Activated T-cell treated with anti-CD3 and anti-CD28 coated beads for 48 hours (primary cell): Measurements from ENCODE around the gene ACSF3.
A peak's percentile ranks its signal among the peaks of the same experiment; 100 is the strongest.

Source experiments
- DNase-seq: peaks from one replicate; pipeline ENCODE4 v3.0.0-alpha.2; 2020; ENCODE audit warnings: low read depth

ACSF3 gene

DNA sequence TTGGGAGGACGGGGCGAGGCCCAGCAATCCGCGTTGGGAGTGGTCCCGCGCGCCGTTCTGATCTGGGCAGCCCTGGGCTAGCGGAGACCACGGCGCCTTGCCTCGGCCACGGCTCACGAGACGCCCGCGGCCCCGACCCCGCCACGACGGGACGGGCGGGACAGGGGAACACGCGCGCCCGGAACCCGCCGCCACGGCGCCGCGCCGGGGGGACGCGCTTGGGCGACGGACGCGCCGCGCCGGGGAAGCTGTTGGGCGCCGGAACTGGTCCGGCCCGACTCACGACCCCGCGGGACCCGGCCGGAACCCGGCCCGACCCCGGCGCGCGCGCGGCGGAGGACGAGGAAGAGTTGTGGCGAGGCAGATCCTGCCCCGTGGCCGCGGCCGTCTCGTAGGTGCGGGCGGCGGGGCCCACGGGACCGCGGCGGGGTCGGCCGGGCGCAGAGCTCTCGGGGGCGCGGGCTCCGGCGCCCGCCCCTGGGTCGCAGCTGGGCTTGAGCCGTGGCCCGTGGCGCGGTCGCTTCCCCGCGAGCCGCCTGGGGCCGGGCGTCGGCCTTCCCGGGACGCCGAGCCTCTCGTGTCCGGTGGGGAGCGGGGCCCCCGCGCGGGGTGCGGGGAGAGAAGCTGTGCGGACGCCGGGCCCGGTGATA, at the start of gene ACSF3:
TSS of gene ACSF3 (plus strand) at position 251 of the 650 bp plus-strand sequence. CDS start 6,830 bp downstream, outside the sequence.
- peak; percentile 76 for DNase-seq

DNA sequence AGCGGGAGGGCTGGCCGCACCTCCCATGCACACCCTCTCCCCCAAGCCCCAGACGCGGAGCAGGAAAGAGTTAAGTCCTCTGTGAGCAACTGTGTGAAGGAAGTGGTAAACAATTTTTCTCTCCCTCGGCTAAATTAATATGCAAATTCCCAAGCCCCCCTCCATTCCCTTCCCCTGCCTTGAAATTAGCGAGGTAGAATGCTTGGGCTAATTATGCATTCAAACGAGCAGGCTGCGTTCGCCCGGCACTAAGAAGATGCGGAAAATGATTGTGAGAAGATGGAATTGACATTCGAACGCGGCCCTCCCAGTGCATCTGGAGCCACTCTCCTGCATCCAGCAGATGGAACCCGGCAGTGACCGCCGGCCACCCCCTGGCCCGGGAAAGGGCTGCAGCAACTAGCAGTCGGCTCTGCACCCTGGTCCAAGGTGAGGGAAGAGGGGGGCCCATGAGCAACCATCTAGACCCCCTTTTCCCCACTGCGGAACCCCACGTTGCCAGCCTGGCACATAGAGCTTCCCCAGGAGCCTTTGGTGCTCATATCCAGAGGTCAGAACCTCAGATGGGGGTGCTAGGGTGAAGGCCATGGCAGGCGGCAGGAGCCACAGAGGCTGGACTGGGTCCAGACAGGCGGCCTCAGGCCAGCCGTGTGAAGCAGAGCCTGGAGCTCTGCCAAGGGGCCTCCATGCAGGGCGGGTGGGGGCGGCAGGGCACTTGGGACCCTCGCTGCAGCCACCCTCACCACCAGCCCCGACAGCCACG, 49.1 kb upstream of the ACSF3 start:
- DNase-seq = no peak

DNA sequence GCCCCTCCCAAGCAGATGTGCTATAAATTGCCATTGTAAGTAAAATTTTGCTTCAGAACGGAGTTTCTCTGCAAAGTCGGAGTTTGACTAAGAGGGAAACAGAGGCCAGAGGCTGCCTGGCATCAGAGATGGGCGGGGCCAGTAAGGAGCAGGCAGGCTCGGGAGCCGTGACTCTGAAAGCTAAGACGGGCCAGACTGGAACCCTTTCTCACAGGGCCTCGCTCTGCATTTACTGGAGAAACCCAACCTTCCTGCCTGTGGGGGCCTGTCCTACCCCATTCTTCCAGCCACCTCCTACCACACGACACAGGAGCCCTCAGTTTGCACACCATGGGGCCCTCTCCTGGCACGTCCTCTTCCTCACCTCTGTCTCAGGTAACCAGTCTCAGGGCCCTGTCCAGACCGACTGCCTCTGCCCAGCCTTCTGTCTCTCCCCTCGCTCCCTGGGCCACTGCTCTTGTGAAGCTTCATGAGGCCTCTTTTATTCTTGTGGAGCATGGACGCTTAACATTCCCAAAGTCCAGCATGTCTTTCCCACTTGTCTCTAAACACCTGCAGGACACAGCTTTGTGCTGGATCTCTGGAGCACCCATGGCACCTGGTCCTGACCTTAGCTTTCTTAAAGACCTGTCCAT, 48.4 kb upstream of the ACSF3 start:
- no peak for DNase-seq

DNA sequence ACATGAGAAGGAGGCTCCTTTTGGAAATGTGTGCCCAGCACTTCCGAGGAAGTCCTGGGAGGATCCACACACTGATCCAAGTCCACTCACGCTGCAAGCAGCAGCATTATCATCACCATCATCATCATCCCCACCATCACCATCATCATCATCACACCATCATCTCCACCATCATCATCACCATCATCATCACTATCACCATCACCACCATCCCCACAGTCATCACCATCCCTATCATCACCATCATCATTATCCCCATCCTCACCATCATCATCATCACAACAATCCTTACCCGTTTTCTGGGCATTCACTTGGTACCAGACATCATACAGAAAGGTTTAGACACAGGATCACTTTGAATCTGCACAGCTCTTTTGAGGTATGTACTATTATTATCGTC, 47.8 kb upstream of the ACSF3 start:
- DNase-seq = no peak

DNA sequence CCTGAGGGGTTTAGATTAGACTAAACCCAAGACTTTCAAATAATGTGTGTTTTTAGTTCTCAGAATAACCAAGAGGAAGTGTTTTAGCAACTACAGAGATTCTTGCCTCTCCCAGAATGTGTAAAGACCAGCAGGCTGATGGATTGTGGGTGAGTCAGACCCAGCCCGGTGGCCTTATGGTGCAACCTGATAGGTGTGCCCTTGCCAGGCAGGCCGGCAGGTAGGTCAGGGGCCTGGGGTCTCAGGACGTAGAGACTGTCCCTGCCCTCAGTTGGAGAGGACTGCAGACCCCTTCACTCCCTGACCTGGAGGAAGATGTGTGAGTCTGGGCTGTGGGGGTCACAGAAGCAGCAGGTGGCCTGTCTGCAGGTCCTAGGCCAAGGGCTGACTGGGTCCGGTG, 47.2 kb upstream of the ACSF3 start:
- no peak for DNase-seq

DNA sequence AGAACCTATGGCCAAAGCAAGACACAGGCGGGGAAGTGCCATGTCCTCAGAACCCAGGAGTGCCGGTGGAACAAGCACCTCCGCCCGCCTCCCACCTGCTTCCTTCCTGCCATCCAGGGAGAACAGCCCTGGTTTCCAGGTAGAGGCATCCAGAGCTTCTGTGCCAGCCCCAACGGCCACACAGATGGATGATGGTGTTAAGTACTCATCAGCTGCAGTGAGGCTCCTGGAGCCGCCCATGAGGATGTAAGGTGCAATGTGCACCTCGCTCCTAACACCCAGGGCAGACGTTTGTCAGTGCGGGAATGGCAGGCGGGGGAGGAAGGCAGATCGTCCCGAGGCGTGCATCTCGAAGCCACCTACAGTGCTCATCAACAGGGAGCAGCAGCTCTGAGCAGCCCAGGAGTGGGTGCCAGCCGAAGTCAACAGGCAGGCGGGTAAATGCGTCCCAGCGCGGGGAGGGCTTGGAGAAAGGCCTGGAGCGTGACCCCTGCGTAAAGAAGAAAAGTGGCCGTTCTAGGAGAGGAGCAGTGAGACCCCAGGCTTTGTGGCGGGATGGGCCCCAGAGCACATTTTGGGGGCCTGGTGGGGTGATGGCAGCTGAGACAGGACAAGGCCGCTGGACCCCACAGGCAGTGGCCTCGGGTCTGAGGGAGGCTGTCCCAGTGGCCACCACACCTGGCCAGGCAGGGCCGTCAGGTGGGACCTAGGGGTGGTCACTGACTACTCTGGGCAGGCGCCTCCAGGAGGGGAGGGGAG, 46.1 kb upstream of the ACSF3 start:
- DNase-seq = no peak

DNA sequence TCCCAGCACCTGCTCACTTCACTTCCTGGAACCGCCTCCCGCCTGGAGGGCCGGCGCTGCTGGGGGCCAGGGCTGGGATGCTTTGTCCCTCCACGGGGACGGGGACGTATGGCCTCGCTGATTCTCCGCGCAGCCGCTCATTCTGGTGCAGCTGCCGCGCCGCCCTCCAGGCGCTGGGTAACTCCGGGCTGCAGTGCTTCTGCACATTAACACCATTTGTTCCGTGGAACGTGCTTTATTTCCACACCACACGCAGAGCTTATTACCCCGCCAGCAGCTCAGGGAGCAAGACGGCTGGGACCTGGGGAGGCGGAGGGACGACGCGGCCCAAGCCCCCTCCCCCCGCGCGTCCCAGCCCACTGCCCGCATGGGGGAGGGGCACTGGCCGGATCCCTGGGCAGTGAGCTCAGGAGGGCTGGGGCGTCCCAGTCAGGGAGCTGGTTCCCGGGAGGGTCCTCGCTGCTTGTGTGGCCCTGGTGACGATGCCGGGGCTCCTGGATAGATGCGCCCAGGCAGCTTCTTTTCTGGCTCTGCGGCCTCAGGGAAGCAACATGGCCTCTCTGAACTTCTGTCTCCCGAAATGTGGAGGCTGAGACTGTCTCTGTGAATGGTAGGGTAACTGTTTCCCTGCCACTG, 45.4 kb upstream of the ACSF3 start:
- no peak for DNase-seq

DNA sequence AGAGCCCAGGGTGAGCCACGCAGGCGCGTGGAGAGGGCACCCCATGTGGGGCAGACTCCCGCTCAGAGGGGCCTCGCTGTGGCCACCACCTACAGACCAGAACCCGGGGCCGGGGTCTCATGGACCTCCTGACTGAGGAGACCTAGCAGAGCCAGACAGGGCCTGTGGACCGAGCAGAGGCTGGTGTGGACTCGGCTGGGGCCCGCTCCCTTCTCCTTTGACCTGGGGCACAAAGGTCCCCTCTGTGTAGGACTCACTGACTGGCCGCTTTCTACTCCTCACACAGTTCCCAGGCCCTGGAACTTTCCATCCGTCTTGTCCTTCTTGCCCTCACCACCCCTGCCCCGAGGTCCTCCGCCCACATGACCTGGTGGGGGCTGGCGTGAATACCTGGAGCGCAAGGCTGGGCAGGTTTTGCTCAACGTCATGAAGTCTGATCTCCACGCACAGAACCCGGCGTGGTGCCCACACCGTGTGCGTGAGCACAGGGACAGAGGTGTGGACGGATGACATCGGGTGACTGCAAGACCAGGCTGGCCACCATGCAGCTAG, 44.7 kb upstream of the ACSF3 start:
- DNase-seq = no peak

DNA sequence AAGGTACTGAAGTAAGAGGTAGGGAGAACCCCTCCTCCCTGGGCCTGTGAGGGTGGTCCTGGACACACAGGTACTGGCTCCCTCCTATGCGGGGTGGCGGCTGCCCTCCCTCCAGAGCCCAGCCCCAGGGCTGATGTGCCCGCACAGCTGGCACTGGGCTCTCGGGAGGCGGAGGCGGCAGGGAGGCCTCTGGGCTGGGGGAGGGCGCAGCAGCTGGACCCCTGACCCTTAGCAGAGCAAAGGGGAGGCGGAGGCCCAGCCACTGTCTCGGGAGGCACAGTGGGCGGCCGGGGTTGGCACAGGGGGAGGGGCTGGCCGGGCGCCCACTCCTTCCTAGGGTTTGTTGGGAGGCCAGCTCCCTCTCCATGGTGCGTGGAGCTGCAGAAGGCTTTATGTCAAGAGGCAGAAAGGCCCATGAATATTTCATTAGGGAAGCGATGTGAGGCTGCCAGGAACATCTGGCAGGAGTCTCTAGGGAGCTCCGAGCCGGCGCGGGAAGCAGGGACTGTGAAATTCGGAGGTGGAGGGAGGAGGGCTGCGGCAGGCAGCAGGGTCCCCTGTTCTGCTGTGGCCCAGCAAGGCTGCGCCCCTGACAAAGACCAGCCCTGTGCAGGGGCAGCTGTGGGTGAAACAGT, 44.1 kb upstream of the ACSF3 start:
- no peak for DNase-seq

DNA sequence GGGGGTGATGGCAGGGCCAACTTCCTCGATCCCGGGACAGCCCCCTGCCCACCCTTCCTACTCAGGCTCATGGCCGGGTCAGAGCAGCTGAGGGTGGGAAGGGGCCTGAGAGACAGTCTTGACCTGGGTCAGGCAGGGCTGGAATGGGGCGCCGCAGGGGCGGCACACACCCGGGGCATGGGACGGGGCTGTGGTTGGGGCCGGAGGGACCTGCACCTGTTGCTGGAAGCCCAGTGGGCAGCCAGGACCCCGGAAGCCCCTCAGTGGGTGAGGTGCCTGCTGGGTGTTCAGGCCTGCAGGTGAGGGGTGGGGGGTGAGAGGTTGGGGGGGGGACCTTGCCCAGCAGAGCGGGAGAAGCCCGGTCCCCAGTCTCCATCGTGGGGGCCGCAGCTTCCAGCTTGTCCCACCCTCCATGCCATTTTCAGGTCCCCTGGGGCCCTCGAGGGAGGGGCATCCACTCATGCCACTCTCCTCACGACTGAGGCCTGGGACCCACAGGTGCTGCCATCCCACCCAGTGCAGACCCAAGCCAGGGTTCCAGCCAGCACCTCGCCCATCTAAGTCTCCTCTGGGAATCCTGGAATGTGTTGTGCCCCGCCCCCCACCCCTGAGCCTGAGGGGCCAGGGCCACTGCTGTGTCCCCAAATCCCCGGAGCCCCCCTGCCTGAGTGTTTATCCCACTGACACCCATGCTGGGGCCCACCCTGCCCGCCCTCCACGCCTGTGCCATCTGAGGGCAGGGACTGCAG, 43.4 kb upstream of the ACSF3 start:
- no peak for DNase-seq

DNA sequence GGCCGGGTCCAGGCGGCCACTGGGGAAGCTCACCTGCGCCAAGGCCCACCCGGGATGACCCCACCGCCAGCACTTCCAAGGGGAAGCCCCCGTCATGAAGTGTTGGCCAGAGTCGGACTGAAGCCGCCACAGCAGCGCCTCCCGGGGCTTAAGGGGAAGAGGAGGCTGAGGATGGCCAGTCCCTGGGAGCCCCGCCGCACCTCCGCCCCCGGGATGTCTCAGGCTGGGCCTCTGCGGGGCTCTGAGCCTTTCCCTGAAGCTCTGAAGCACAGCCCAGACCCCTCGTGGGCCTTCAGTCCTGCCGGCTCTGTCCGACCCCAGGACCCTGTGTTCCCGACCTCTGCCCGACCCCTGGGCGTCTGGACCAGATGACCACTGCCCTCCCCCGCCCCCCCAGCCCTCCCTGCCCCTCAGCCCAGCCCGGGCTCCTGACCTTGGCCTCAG, 42.8 kb upstream of the ACSF3 start:
- no peak for DNase-seq

DNA sequence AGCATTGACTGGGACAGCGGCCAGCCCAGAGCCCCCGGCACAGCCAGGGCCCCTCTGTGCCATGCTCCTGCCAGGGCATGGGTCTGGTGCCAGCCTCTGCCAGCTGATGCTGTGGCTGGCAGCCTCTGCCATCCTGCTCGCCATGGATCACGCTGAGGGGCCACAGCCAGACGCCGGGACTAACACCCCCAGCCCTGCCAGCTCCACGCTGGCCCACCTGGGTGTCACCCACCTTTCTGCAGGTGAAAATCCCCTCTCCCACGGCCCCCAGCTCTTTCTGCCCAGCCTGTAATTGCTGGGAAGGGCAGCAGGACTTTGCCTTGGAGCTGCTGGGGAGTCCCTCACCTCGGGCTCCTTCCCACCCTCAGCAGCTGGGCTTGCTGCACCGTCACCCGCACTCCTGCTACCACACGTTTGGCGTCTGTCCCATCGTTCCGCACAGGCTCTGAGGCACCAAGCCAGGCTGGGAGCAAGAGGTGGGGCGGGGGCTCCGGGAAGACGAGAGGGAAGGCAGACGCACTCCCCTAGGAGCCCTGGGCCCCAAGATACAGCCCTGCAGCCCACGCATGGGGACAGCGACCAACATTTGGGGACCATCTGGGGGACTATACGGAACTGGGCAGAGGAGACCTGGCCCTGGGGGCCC, 42.0 kb upstream of the ACSF3 start:
- no peak for DNase-seq

DNA sequence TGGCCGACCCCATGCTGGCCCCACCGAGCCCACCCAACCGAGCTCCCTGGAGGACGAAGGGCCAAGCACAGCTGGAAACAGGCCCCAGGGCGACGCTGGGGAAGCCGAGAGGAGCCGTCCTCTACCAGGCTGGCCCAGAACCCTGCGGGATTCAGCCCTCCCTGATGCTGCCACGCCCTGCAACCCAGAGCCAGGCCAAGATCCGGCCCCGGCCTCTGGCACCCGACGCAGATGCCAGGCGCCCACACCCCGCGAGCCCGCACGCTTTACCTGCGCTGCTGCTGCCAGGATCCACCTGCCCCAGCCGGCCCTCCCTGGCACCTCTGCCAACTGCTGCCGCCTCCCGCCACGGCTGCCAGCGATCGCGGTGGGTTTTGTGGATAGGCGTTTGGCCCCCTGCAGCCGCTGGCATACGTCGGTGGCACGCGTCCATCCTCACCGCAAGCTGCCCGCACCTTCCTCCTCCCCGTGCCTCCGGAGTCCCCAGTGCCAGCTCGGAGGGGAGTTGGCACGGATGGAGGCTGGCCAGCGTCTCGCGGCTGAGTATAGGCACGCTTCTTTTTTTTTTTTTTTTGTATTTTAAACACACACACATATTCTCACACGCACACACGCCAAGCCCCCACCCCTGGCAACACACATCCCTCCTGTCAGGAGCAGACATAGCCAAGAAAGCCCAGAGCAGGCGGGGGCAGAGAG, 41.3 kb upstream of the ACSF3 start:
- DNase-seq = no peak

DNA sequence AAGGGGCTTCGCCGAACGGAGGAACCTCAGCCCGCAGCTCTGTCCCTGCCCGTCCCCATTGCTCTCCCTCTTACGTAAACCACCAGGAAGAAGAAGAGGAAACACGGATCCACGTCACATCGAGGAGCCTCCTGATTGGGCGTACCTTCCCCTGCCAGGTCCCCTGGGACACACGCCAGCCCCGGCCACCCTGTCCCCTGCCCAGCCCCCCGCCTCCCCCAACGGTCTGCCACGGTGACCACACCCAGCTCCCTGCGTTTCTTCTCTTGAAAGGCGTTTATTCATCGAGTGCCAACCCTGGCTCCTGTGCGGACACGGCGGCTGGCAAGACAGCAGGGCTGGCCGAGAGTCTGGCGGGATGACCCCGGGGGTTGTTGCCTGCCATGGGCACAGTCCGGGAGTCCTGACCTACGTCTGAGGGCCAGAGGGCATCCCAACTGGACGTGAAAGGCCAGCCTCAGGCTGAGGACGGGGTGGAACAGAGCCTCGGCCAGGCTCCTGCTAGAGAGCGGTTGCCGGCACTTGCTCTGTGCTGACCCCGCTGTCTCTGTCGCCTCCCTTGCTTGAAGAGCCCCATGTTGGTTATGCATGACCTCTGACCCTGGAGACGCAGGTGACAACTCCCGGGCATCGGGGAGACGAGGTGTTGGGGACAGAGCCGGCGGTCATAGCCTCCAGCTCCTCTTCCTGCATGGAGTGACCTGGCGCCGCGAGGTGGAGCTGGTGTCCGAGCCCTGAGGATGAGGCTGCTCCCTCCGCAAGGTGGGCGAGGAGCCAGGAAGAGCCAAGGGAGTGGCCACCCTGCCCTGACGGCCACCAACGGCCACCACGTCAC, 40.5 kb upstream of the ACSF3 start:
- no peak for DNase-seq

DNA sequence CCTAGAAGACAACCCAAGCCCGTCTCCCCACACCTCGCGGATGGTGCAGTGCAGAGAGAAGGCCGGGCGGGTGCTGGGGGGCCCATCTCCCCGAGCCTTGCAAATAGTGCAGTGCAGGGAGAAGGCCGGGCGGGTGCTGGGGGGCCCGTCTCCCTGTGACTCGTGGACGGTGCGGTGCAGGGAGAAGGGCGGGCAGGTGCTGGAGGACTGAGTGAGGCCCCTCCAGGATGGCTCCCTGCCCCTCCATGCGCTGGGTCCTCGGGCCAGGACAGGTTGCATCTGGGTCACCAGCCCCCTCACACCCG, 40.0 kb upstream of the ACSF3 start:
- DNase-seq = no peak

DNA sequence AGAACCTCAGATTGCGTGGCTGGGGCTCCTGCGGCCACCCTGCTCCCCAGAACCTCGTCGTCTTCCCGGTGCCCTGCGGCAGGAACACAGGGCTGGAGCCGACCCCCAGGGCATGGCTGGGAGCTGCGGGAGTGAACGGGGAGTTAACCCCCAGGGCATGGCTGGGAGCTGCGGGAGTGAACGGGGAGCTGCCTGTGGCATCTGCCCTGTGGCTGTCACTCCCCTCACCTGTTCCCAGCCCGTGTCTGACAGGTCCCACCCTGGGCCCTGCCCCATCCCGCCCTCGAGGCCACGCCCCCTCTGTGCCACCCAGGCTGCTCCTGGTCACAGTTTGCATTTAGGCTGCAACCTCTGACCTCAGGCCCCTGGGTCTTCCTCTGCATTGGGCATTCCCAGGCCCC, 39.4 kb upstream of the ACSF3 start:
- no peak for DNase-seq

DNA sequence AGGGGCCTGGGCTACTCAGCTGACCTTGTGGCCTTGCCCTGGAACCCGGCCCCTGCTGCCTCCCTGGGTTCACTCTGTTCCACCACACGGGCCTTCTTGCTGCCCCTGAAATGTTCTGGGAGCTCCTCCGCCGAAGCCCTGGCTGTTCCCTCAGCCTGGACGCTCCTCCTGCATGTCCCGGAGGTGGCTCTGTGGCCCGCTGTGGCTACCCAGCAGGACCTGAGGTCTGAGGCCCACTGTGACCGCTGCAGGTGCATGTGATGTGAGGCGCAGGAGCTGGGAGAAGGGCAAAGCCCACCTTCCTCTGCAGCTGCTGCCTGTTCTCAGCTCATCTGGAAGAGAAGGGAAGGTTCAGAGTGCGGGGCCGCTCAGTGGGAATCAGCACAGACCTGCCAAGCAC, 38.9 kb upstream of the ACSF3 start:
- no peak for DNase-seq

DNA sequence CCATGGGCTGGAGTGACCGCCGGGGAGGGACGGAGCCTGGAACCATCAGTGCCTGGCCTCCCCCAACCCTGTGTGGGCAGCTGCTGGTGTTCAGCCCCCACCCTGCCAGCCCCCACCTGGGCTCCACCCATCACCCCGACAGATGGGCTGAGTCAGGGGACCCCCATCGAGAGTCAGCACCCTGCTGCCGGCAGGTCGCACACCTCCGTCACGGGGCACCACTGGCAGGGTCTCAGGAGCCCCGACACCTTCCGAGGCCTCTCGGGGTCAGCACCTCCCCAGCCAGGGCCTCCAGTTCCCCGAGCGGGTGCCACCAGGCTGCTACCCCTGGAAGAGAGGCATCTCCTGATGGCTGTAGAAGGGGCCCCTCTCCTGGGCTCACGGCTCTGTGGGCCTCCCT, 38.3 kb upstream of the ACSF3 start:
- no peak for DNase-seq
